Vagina (tissue), 2 donors: ENCODE results near the gene CCNY.

Source experiments
- POLR2A ChIP-seq, 2 donors: fragments of 450-650 bp; IDR thresholded peaks; one replicate each; pipeline ENCODE4 v1.6.1; 2017; ENCODE audit warnings: antibody characterized with exemption in 2 of 2, mild to moderate bottlenecking in 2 of 2, moderate library complexity in 2 of 2
- TF ChIP-seq, protein P1 (sequence below), 3 experiments: fragments of 450-650 bp in 2 of 3; fragments of 200-600 bp in 1 of 3; sonication (generic) in 1 of 3; IDR thresholded peaks; one replicate each; pipeline ENCODE4 v1.5.1; 2017 to 2019; ENCODE audit warnings: antibody characterized with exemption in 3 of 3, mild to moderate bottlenecking in 2 of 3, moderate library complexity in 2 of 3

DNA sequence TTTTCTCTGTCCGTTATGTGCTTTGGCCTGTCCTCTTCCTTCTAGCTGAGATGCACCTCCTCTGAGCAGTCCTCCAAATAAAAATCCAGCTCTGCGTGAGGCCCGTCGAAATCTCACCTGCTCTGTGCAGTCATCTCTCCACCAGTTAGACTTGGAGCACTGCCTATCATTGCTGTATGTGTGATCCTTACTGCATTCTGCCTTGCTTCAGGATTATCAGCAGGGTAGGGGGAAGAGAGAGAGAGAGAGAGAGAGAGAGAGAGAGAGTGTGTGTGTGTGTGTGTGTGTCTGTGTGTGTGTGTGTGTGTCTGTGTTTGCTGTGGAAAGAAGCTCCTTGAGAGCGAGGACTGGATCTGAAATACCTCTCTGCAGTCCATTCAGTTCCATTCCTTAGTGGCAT, 129.4 kb downstream of the CCNY start:
- TF ChIP-seq POLR2A (IDR thresholded peaks at IDR 0.05), result no peak
- TF ChIP-seq, protein P1, sequence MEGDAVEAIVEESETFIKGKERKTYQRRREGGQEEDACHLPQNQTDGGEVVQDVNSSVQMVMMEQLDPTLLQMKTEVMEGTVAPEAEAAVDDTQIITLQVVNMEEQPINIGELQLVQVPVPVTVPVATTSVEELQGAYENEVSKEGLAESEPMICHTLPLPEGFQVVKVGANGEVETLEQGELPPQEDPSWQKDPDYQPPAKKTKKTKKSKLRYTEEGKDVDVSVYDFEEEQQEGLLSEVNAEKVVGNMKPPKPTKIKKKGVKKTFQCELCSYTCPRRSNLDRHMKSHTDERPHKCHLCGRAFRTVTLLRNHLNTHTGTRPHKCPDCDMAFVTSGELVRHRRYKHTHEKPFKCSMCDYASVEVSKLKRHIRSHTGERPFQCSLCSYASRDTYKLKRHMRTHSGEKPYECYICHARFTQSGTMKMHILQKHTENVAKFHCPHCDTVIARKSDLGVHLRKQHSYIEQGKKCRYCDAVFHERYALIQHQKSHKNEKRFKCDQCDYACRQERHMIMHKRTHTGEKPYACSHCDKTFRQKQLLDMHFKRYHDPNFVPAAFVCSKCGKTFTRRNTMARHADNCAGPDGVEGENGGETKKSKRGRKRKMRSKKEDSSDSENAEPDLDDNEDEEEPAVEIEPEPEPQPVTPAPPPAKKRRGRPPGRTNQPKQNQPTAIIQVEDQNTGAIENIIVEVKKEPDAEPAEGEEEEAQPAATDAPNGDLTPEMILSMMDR (IDR thresholded peaks at IDR 0.05), result no peak
